Mesendoderm (in vitro differentiated cells): ENCODE data around the gene COX20.

ENCODE experiments used
- DNase-seq: peaks from one replicate; pipeline ENCODE4 v3.0.0; 2013
- H2AK5ac ChIP-seq: 2 replicates; pipeline ENCODE4 v1.6.1; 2013; ENCODE audit warnings: low read length, inconsistent platforms
- H2BK120ac ChIP-seq: 2 replicates; pipeline ENCODE4 v1.6.1; 2013; ENCODE audit warnings: low read depth, mild to moderate bottlenecking, low read length, moderate library complexity, mixed read lengths
- H2BK15ac ChIP-seq: replicated peaks from 2 replicates; pipeline ENCODE4 v1.6.1; 2013; ENCODE audit warnings: low read depth, mild to moderate bottlenecking, moderate library complexity
- H2BK5ac ChIP-seq: 2 replicates; pipeline ENCODE4 v1.6.1; 2013; ENCODE audit warnings: low read length, inconsistent platforms
- H3K18ac ChIP-seq: 2 replicates; pipeline ENCODE4 v1.6.1; 2013; ENCODE audit warnings: mild to moderate bottlenecking, low read length, mixed read lengths
- H3K23ac ChIP-seq: one replicate; pipeline ENCODE4 v1.6.1; 2013; ENCODE audit warnings: low read length
- H3K27ac ChIP-seq: 2 replicates; pipeline ENCODE4 v1.5.1; 2013; ENCODE audit warnings: low read depth, mild to moderate bottlenecking, inconsistent platforms, low read length, moderate library complexity
- H3K27me3 ChIP-seq: 2 replicates; pipeline ENCODE4 v1.6.1; 2013; ENCODE audit warnings: low read length, control low read depth, mild to moderate bottlenecking, inconsistent platforms; ENCODE audit not compliant: insufficient read depth, poor library complexity
- H3K36me3 ChIP-seq: 2 replicates; pipeline ENCODE4 v1.6.1; 2013; ENCODE audit warnings: low read length, inconsistent platforms; ENCODE audit not compliant: control insufficient read depth, insufficient read depth
- H3K4ac ChIP-seq: one replicate; pipeline ENCODE4 v1.6.1; 2013; ENCODE audit warnings: low read depth, mild to moderate bottlenecking, low read length, moderate library complexity
- H3K4me1 ChIP-seq: 2 replicates; pipeline ENCODE4 v1.6.1; 2013; ENCODE audit warnings: low read depth, low read length, inconsistent platforms; ENCODE audit not compliant: control insufficient read depth
- H3K4me2 ChIP-seq: 2 replicates; pipeline ENCODE4 v1.6.1; 2013; ENCODE audit warnings: low read length
- H3K4me3 ChIP-seq: 2 replicates; pipeline ENCODE4 v1.5.1; 2013; ENCODE audit warnings: mild to moderate bottlenecking, low read length
- H3K56ac ChIP-seq: one replicate; pipeline ENCODE4 v1.6.1; 2013; ENCODE audit warnings: low read length
- H3K79me1 ChIP-seq: 2 replicates; pipeline ENCODE4 v1.6.1; 2013; ENCODE audit warnings: low read length, inconsistent platforms
- H3K79me2 ChIP-seq: 2 replicates; pipeline ENCODE4 v1.6.1; 2013; ENCODE audit warnings: mild to moderate bottlenecking, low read length; ENCODE audit not compliant: control insufficient read depth, insufficient read depth
- H3K9ac ChIP-seq: 2 replicates; pipeline ENCODE4 v1.6.1; 2013; ENCODE audit warnings: low read length, inconsistent platforms
- H4K5ac ChIP-seq: one replicate; pipeline ENCODE4 v1.6.1; 2013; ENCODE audit warnings: low read length
- H4K8ac ChIP-seq: one replicate; pipeline ENCODE4 v1.6.1; 2013; ENCODE audit warnings: low read depth, mild to moderate bottlenecking, control low read depth, low read length, moderate library complexity
- WGBS: extraction: QIAGEN DNeasy Blood & Tissue Kit; methylation state at CpG from one replicate; pipeline ENCODE4 v1.1.7; 2013; ENCODE audit warnings: low lambda C conversion rate, missing lambda C conversion rate; ENCODE audit not compliant: insufficient coverage; ENCODE audit errors: extremely low coverage; 5-methylcytosine and 5-hydroxymethylcytosine counted together

Gene COX20

GRCh38 chr1:244866355-244866754, 30.9 kb downstream of the COX20 start:
- DNase-seq = no peak
- Histone ChIP-seq H3K56ac (no peak overlapping the region), H3K36me3 (no peaks in the 10 kb centered on the region), H3K4me2 (no peak overlapping the region), H4K8ac (no peak overlapping the region), H3K23ac (no peak overlapping the region), H3K4ac (no peak overlapping the region), H3K27ac (no peak overlapping the region), H2BK5ac (no peak overlapping the region), H2AK5ac (no peak overlapping the region), H4K5ac (no peak overlapping the region), H3K27me3 (no peaks in the 10 kb centered on the region), H3K9ac (no peak overlapping the region), H3K79me2 (peaks cover 26% of the 10 kb centered on the region), H2BK120ac (no peak overlapping the region), H2BK15ac (no peak overlapping the region), H3K79me1 (no peaks in the 10 kb centered on the region), H3K18ac (no peak overlapping the region), H3K4me1 (no peaks in the 10 kb centered on the region), H3K4me3 (no peak overlapping the region)
- WGBS = no CpG with 5 or more reads among the region's 1 CpG

GRCh38 chr1:244868484-244869363, 33.3 kb downstream of the COX20 start:
- Histone ChIP-seq H3K27ac (no peak overlapping the region), H3K4me2 (no peak overlapping the region), H3K4ac (no peak overlapping the region), H3K79me1 (no peaks in the 10 kb centered on the region), H3K56ac (peak overlapping the region; percentile 25), H3K23ac (no peak overlapping the region), H3K18ac (no peak overlapping the region), H3K79me2 (peaks cover 6% of the 10 kb centered on the region), H2BK120ac (no peak overlapping the region), H3K4me3 (no peak overlapping the region), H3K4me1 (no peaks in the 10 kb centered on the region), H2AK5ac (no peak overlapping the region), H3K27me3 (no peaks in the 10 kb centered on the region), H3K36me3 (no peaks in the 10 kb centered on the region), H4K5ac (no peak overlapping the region), H2BK5ac (no peak overlapping the region), H3K9ac (no peak overlapping the region), H2BK15ac (no peak overlapping the region), H4K8ac (no peak overlapping the region)
- WGBS = no CpG with 5 or more reads among the region's 23 CpGs
- DNase-seq = no peak

- Histone ChIP-seq H2BK5ac (no peak overlapping the region), H3K9ac (no peak overlapping the region), H3K18ac (no peak overlapping the region), H3K4me1 (no peaks in the 10 kb centered on the region), H3K4me2 (no peak overlapping the region), H2BK15ac (no peak overlapping the region), H3K56ac (no peak overlapping the region), H2BK120ac (no peak overlapping the region), H2AK5ac (no peak overlapping the region), H4K5ac (no peak overlapping the region), H3K27ac (no peak overlapping the region), H3K27me3 (no peaks in the 10 kb centered on the region), H3K4ac (no peak overlapping the region), H3K23ac (no peak overlapping the region), H4K8ac (no peak overlapping the region), H3K36me3 (no peaks in the 10 kb centered on the region), H3K79me1 (no peaks in the 10 kb centered on the region), H3K79me2 (no peaks in the 10 kb centered on the region), H3K4me3 (no peak overlapping the region)
- WGBS = no CpG with 5 or more reads among the region's 12 CpGs
- no peak for DNase-seq
Measured at GRCh38 chr1:244869364-244869827, 33.9 kb downstream of the COX20 start.

GRCh38 chr1:244869950-244870349, 34.5 kb downstream of the COX20 start:
- Histone ChIP-seq H3K27ac (no peak overlapping the region), H3K79me2 (no peaks in the 10 kb centered on the region), H3K27me3 (no peaks in the 10 kb centered on the region), H3K9ac (no peak overlapping the region), H2BK5ac (no peak overlapping the region), H3K23ac (no peak overlapping the region), H3K79me1 (no peaks in the 10 kb centered on the region), H4K8ac (no peak overlapping the region), H4K5ac (no peak overlapping the region), H2BK15ac (no peak overlapping the region), H3K4ac (no peak overlapping the region), H2AK5ac (no peak overlapping the region), H3K4me2 (no peak overlapping the region), H2BK120ac (no peak overlapping the region), H3K36me3 (no peaks in the 10 kb centered on the region), H3K4me1 (no peaks in the 10 kb centered on the region), H3K4me3 (no peak overlapping the region), H3K56ac (no peak overlapping the region), H3K18ac (no peak overlapping the region)
- DNase-seq = no peak
- WGBS = no CpG with 5 or more reads among the region's 4 CpGs

GRCh38 chr1:244874974-244875579, 39.6 kb downstream of the COX20 start:
- Histone ChIP-seq H3K79me2 (no peaks in the 10 kb centered on the region), H3K27ac (no peak overlapping the region), H4K8ac (no peak overlapping the region), H3K23ac (no peak overlapping the region), H3K9ac (no peak overlapping the region), H2AK5ac (no peak overlapping the region), H3K36me3 (no peaks in the 10 kb centered on the region), H2BK5ac (no peak overlapping the region), H3K4ac (no peak overlapping the region), H4K5ac (no peak overlapping the region), H3K79me1 (no peaks in the 10 kb centered on the region), H2BK15ac (no peak overlapping the region), H3K4me3 (no peak overlapping the region), H3K27me3 (no peaks in the 10 kb centered on the region), H2BK120ac (no peak overlapping the region), H3K4me2 (no peak overlapping the region), H3K56ac (no peak overlapping the region), H3K4me1 (no peaks in the 10 kb centered on the region), H3K18ac (no peak overlapping the region)
- DNase-seq = peak; percentile 68
- no CpG with 5 or more reads among the region's 7 CpGs for WGBS
